Trophoblast cell (in vitro differentiated cells and primary cell): Measurements from ENCODE around the gene IER3.
"Not testable (repeated sequence)": the region's sequence is repeated elsewhere in the genome, so short reads cannot be mapped to it uniquely, and the experiment has no call there.

Source experiments
- DNase-seq, 2 donors: peaks; one replicate each; pipeline ENCODE4 v3.0.0-alpha.2; 2016
- H2AFZ ChIP-seq: 2 replicates; pipeline ENCODE4 v1.6.1; 2013; ENCODE audit warnings: low read length, moderate library complexity, mild to moderate bottlenecking; ENCODE audit not compliant: insufficient read depth, poor library complexity
- H2AK5ac ChIP-seq: 2 replicates; pipeline ENCODE4 v1.6.1; 2013; ENCODE audit warnings: mild to moderate bottlenecking, low read length
- H2BK120ac ChIP-seq: 2 replicates; pipeline ENCODE4 v1.6.1; 2013; ENCODE audit warnings: low read length, mild to moderate bottlenecking, moderate library complexity; ENCODE audit not compliant: insufficient read depth, poor library complexity
- H2BK12ac ChIP-seq: 2 replicates; pipeline ENCODE4 v1.6.1; 2013; ENCODE audit warnings: mild to moderate bottlenecking, low read length, moderate library complexity
- H2BK5ac ChIP-seq: 2 replicates; pipeline ENCODE4 v1.6.1; 2013; ENCODE audit warnings: low read length, low read depth, moderate library complexity, mild to moderate bottlenecking; ENCODE audit not compliant: poor library complexity
- H3K14ac ChIP-seq: 2 replicates; pipeline ENCODE4 v1.6.1; 2013; ENCODE audit warnings: mild to moderate bottlenecking, low read length
- H3K18ac ChIP-seq: 2 replicates; pipeline ENCODE4 v1.6.1; 2013; ENCODE audit warnings: mild to moderate bottlenecking, low read length
- H3K23ac ChIP-seq: 2 replicates; pipeline ENCODE4 v1.6.1; 2013; ENCODE audit warnings: low read length
- H3K27ac ChIP-seq: 2 replicates; pipeline ENCODE4 v1.5.1; 2013; ENCODE audit warnings: low read depth, mild to moderate bottlenecking, inconsistent platforms, low read length, moderate library complexity
- H3K27me3 ChIP-seq: 2 replicates; pipeline ENCODE4 v1.6.1; 2013; ENCODE audit warnings: inconsistent platforms, mild to moderate bottlenecking, low read length, moderate library complexity; ENCODE audit not compliant: insufficient read depth
- H3K36me3 ChIP-seq, 2 experiments: 1 replicate in 1 of 2; 2 replicates in 1 of 2; pipeline ENCODE4 v1.6.1; 2013; ENCODE audit warnings: low read length in 2 of 2, mild to moderate bottlenecking in 2 of 2, moderate library complexity in 1 of 2; ENCODE audit not compliant: insufficient read depth in 2 of 2, control insufficient read depth in 1 of 2
- H3K4ac ChIP-seq: 2 replicates; pipeline ENCODE4 v1.6.1; 2013; ENCODE audit warnings: low read depth, mild to moderate bottlenecking, low read length, moderate library complexity
- H3K4me1 ChIP-seq, 2 experiments: 1 replicate in 1 of 2; 2 replicates in 1 of 2; pipeline ENCODE4 v1.6.1; 2013; ENCODE audit warnings: low read length in 2 of 2, mild to moderate bottlenecking in 2 of 2, moderate library complexity in 1 of 2; ENCODE audit not compliant: insufficient read depth in 2 of 2, control insufficient read depth in 1 of 2
- H3K4me2 ChIP-seq: 2 replicates; pipeline ENCODE4 v1.6.1; 2013; ENCODE audit warnings: inconsistent platforms, mild to moderate bottlenecking, low read length, moderate library complexity
- H3K4me3 ChIP-seq: 2 replicates; pipeline ENCODE4 v1.5.1; 2013; ENCODE audit warnings: mild to moderate bottlenecking, low read depth, low read length, inconsistent platforms
- H3K79me1 ChIP-seq: one replicate; pipeline ENCODE4 v1.6.1; 2013; ENCODE audit warnings: low read length
- H3K79me2 ChIP-seq: 2 replicates; pipeline ENCODE4 v1.6.1; 2013; ENCODE audit warnings: low read length, mild to moderate bottlenecking; ENCODE audit not compliant: control insufficient read depth, insufficient read depth, poor library complexity
- H3K9ac ChIP-seq: 2 replicates; pipeline ENCODE4 v1.6.1; 2013; ENCODE audit warnings: mild to moderate bottlenecking, low read length
- H3K9me3 ChIP-seq: 2 replicates; pipeline ENCODE4 v1.6.1; 2013; ENCODE audit warnings: low read depth, mild to moderate bottlenecking, control low read depth, inconsistent platforms, low read length; ENCODE audit not compliant: insufficient read depth
- H4K12ac ChIP-seq: 2 replicates; pipeline ENCODE4 v1.6.1; 2013; ENCODE audit warnings: low read depth, mild to moderate bottlenecking, low read length, moderate library complexity
- H4K8ac ChIP-seq: 2 replicates; pipeline ENCODE4 v1.6.1; 2013; ENCODE audit warnings: low read depth, mild to moderate bottlenecking, low read length, moderate library complexity
- H4K91ac ChIP-seq: one replicate; pipeline ENCODE4 v1.6.1; 2013; ENCODE audit warnings: low read depth, mild to moderate bottlenecking, low read length, moderate library complexity
- WGBS: extraction: QIAGEN DNeasy Blood & Tissue Kit; methylation state at CpG from one replicate; pipeline ENCODE4 v1.1.7; 2013; ENCODE audit warnings: missing lambda C conversion rate; ENCODE audit not compliant: insufficient read length, insufficient coverage; ENCODE audit errors: extremely low coverage; 5-methylcytosine and 5-hydroxymethylcytosine counted together

IER3 gene

DNA sequence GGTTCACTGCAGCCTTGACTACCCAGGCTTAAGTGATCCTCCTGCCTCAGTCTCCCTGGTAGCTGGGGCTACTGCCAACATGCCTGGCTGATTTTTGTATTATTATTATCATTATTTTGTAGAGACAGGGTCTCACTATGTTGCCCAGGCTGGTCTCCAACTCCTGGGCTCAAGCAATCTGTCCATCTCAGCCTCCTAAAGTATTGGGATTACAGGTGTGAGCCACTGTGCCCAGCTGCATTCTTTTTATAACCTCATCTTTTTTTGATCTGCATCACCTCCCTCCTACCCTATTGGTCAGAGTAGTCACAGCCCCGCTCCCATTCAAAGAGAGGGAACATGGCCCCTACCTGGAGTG is 23.6 kb upstream of the IER3 start:
- Histone ChIP-seq H3K4me3 (no peak overlapping the region), H3K4ac (no peak overlapping the region), H4K12ac (no peak overlapping the region), H3K36me3 (no peaks in the 10 kb centered on the region), H3K79me1 (peaks cover 54% of the 10 kb centered on the region), H3K23ac (no peak overlapping the region), H4K91ac (peak overlapping the region; percentile 94), H3K4me1 (peaks cover 37 to 51% of the 10 kb centered on the region in 2 experiments), H2AFZ (no peak overlapping the region), H3K14ac (peak overlapping the region; percentile 64), H2BK12ac (peak overlapping the region; percentile 97), H3K79me2 (peaks cover 2% of the 10 kb centered on the region), H3K27me3 (no peaks in the 10 kb centered on the region), H2BK5ac (peak overlapping the region; percentile 31), H2AK5ac (peak overlapping the region; percentile 97), H4K8ac (peak overlapping the region; percentile 10), H3K27ac (peak overlapping the region; percentile 98), H3K4me2 (no peak overlapping the region), H2BK120ac (peak overlapping the region; percentile 92), H3K18ac (peak overlapping the region; percentile 60), H3K9ac (no peak overlapping the region), H3K9me3 (no peaks in the 10 kb centered on the region)
- DNase-seq = no peak
- WGBS = no CpG with 5 or more reads among the region's 1 CpG

DNA sequence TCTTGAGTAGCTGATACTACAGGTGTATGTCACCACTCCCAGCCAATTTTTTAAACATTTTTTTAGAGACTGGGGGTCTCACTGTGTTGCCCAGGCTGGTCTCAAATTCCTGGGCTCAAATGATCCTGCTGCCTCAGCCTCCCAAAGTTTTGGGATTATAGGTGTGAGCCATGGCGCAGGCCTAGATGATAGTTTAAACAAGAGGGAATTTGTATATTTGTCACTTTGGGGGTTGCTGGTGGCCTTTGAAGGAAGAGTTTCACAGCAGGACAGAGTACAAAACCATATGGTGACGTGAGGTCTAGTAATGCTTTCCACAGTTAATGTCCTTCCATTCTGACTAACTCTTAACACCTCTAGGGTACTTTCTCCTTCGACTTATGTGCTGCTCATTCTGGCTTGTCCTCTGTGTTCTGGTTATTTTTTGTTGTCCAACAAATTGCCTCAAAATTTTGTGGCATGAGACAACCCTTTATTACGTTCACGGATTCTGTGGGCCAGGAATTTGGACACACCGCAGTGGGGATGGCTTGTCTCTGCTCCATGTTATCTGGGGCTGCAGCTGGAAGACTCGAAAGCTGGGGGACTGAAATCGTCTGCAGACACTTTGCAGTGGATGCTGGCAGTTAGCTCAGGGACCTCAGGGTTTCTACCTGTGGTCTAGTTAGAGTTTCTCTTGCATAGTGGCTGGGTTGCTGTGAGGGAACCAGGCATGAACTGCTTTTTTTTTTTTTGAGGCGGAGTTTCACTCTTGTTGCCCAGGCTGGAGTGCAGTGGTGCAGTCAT is 23.0 kb upstream of the IER3 start:
- Histone ChIP-seq H3K9me3 (no peaks in the 10 kb centered on the region), H4K8ac (peak overlapping the region; percentile 50), H2AFZ (peak overlapping the region; percentile 68), H3K9ac (no peak overlapping the region), H3K23ac (no peak overlapping the region), H2BK5ac (peak overlapping the region; percentile 88), H3K18ac (peak overlapping the region; percentile 79), H3K36me3 (no peaks in the 10 kb centered on the region), H3K4me3 (no peak overlapping the region), H2AK5ac (peak overlapping the region; percentile 97), H3K27me3 (no peaks in the 10 kb centered on the region), H4K91ac (peak overlapping the region; percentile 94), H3K4ac (peak overlapping the region; percentile 28), H3K4me2 (no peak overlapping the region), H2BK12ac (peak overlapping the region; percentile 97), H4K12ac (no peak overlapping the region), H3K79me2 (peaks cover 2% of the 10 kb centered on the region), H3K4me1 (peaks cover 37 to 51% of the 10 kb centered on the region in 2 experiments), H2BK120ac (peak overlapping the region; percentile 92), H3K14ac (peak overlapping the region; percentile 85), H3K27ac (peak overlapping the region; percentile 28), H3K79me1 (peaks cover 58% of the 10 kb centered on the region)
- no peak for DNase-seq
- no CpG with 5 or more reads among the region's 9 CpGs for WGBS

DNA sequence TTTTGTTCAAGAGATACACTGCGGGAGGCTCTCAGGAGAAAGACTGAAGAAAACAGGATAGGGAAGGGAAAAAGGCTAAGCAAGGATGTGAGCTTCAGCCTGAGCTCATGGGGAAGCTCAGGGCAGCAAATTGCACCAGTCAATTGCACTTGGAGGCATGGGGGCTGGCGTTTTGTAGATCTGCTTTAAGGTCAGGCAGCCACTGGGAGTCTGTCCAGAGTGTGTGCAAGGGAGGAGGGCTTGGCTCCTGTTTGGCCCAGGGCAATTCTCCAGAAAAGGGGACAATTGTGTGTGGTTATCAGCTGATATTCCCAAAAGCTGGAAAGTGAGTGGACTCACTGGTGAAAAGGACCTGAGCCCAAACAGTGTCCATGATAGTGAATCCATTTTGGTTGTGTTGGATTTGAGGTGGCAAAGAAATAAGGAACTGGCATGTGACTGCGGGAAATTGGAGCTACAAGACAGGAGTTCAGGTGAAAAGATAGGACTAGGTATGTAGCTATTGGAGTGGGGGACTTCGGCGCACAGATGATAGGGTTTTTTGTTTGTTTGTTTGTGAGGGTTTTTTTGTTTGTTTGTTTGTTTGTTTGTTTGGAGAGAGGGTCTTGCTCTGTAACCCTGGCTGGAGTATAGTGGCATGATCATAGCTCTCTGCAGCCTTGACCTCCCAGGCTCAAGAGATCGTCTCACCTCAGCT is 22.3 kb upstream of the IER3 start:
- no peak overlapping the region for H3K4me2 ChIP-seq
- no peak for DNase-seq
- WGBS = 100% methylated on average over 2 of the region's 6 CpGs

DNA sequence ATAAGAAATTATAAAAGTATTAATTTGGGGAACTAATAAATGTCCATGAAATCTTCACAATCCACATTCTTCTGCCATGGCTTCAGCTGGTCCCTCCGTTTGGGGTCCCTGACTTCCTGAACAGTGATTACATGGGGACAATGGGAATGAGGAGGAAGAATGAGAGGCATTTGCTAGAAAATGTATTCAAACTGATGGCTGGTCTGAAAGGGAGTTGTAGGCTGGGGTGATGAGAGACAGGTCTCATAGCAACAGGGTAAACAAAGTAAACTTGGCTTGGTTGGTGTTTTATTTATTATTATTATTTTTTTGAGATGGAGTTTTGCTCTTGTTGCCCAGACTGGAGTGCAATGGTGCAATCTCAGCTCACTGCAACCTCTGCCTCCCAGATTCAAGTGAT is 21.1 kb upstream of the IER3 start:
- not testable (repeated sequence) for H3K36me3 ChIP-seq, H2AK5ac ChIP-seq, H3K79me2 ChIP-seq, H3K9ac ChIP-seq, DNase-seq, H3K4ac ChIP-seq, H4K12ac ChIP-seq, H4K8ac ChIP-seq, H3K9me3 ChIP-seq, H3K27me3 ChIP-seq, H3K23ac ChIP-seq, H3K27ac ChIP-seq, H2AFZ ChIP-seq, H2BK120ac ChIP-seq, H2BK12ac ChIP-seq, H3K4me2 ChIP-seq, H3K4me3 ChIP-seq, H3K14ac ChIP-seq, H4K91ac ChIP-seq, H3K18ac ChIP-seq
- Histone ChIP-seq H3K4me1 (peaks cover 42 to 56% of the 10 kb centered on the region in 2 experiments), H3K79me1 (peaks cover 66% of the 10 kb centered on the region), H2BK5ac (peak overlapping the region; percentile 44)
- WGBS = no CpG with 5 or more reads among the region's 1 CpG

More for the DNA sequence above, 22.3 kb upstream of the IER3 start:
- Histone ChIP-seq H4K12ac (no peak overlapping the region), H2AK5ac (peak overlapping the region; percentile 71), H3K27ac (peak overlapping the region; percentile 75), H3K4me3 (no peak overlapping the region), H3K79me2 (peaks cover 2% of the 10 kb centered on the region), H3K9ac (no peak overlapping the region), H2BK5ac (peak overlapping the region; percentile 88), H4K91ac (peak overlapping the region; percentile 94), H3K18ac (peak overlapping the region; percentile 56), H3K23ac (no peak overlapping the region), H3K9me3 (no peaks in the 10 kb centered on the region), H3K14ac (peak overlapping the region; percentile 85), H2AFZ (no peak overlapping the region), H3K79me1 (peaks cover 64% of the 10 kb centered on the region), H2BK120ac (peak overlapping the region; percentile 92), H4K8ac (peak overlapping the region; percentile 66), H3K27me3 (no peaks in the 10 kb centered on the region), H3K36me3 (no peaks in the 10 kb centered on the region), H3K4ac (peak overlapping the region; percentile 35), H2BK12ac (peak overlapping the region; percentile 90), H3K4me1 (peaks cover 37 to 52% of the 10 kb centered on the region in 2 experiments)
